T-cell (primary cell): ENCODE results near the gene RAB43. TPM values are rescaled to one million over a fixed set of nuclear protein-coding genes. Genes with fewer than 3 reads are reported as not detected.
A peak's percentile ranks its signal among the peaks of the same experiment; 100 is the strongest.

Experiments
- ATAC-seq, 4 experiments: fragments of 200-7000 bp in 3 of 4; fragments of 150-1000 bp in 1 of 4; cut with Tn5 transposase; replicated peaks in 1 of 4; 1 replicate in 3 of 4; 2 replicates in 1 of 4; pipeline ENCODE4 v1.10.0; 2021; ENCODE audit warnings: moderate library complexity in 3 of 4, mild to moderate bottlenecking in 2 of 4, moderate number of reproducible peaks in 1 of 4
- CTCF ChIA-PET, 2 donors: fragments of 300-600 bp; sonication (Branson Sonifier 250); formaldehyde crosslinking; loops; one replicate each; lab custom pipeline; 2022; ENCODE audit warnings: antibody characterized with exemption in 2 of 2; lab: Charles Lee
- POLR2A ChIA-PET, 2 donors: fragments of 300-600 bp; sonication (Branson Sonifier 250); formaldehyde crosslinking; loops; one replicate each; lab custom pipeline; 2022; ENCODE audit warnings: antibody characterized with exemption in 2 of 2; lab: Charles Lee
- DNase-seq, 35 experiments: peaks; one replicate each; pipeline versions ENCODE4 v3.0.0 to v3.0.0-alpha.2; 2013 to 2023
- H3K27ac ChIP-seq: one replicate; pipeline ENCODE4 v1.5.1; 2013; ENCODE audit warnings: low read length
- H3K27me3 ChIP-seq, 2 experiments: replicated peaks in 1 of 2; 1 replicate in 1 of 2; 2 replicates in 1 of 2; pipeline versions ENCODE4 v1.6.1 to v1.7.0; 2013; ENCODE audit warnings: low read length in 1 of 2, mixed read lengths in 1 of 2; ENCODE audit not compliant: control insufficient read depth in 2 of 2, insufficient read depth in 2 of 2; ENCODE audit errors: extremely low read depth in 1 of 2
- H3K36me3 ChIP-seq, 2 donors: 1 replicate in 1 of 2; 2 replicates in 1 of 2; pipeline versions ENCODE4 v1.6.1 to v1.7.0; 2013; ENCODE audit warnings: low read length in 1 of 2; ENCODE audit not compliant: control insufficient read depth in 2 of 2, insufficient read depth in 1 of 2; ENCODE audit errors: extremely low read depth in 1 of 2
- H3K4me1 ChIP-seq, 2 experiments: 1 replicate in 1 of 2; 2 replicates in 1 of 2; pipeline versions ENCODE4 v1.6.1 to v1.7.0; 2013; ENCODE audit warnings: low read length in 2 of 2, mixed read lengths in 1 of 2; ENCODE audit not compliant: insufficient read depth in 2 of 2, control insufficient read depth in 1 of 2; ENCODE audit errors: extremely low read depth in 1 of 2
- H3K4me3 ChIP-seq, 2 donors: 1 replicate in 1 of 2; 2 replicates in 1 of 2; pipeline versions ENCODE4 v1.5.1 to v1.7.0; 2013; ENCODE audit warnings: mild to moderate bottlenecking in 2 of 2, low read length in 1 of 2, moderate library complexity in 1 of 2; ENCODE audit not compliant: control insufficient read depth in 1 of 2; ENCODE audit errors: extremely low read depth in 1 of 2
- H3K9me3 ChIP-seq: 2 replicates; pipeline ENCODE4 v1.7.0; 2013
- H3K27ac Mint-ChIP-seq, 2 donors: one replicate each; pipeline ENCODE4 v1.8.0; 2020 to 2021; ENCODE audit warnings: mild to moderate bottlenecking in 2 of 2, mixed read lengths in 2 of 2
- H3K27me3 Mint-ChIP-seq, 2 donors: one replicate each; pipeline ENCODE4 v1.8.0; 2021 to 2022; ENCODE audit warnings: mixed read lengths in 2 of 2
- H3K36me3 Mint-ChIP-seq: one replicate; pipeline ENCODE4 v1.8.0; 2021; ENCODE audit warnings: mixed read lengths
- H3K4me1 Mint-ChIP-seq, 3 donors: one replicate each; pipeline ENCODE4 v1.8.0; 2020 to 2022; ENCODE audit warnings: mixed read lengths in 3 of 3, mild to moderate bottlenecking in 1 of 3
- H3K4me3 Mint-ChIP-seq, 3 donors: one replicate each; pipeline ENCODE4 v1.8.0; 2020 to 2022; ENCODE audit warnings: mild to moderate bottlenecking in 3 of 3, mixed read lengths in 3 of 3, moderate library complexity in 3 of 3
- H3K9me3 Mint-ChIP-seq, 3 donors: one replicate each; pipeline ENCODE4 v1.8.0; 2020 to 2022; ENCODE audit warnings: mixed read lengths in 3 of 3
- WGBS: methylation state at CpG from one replicate; pipeline ENCODE4 v1.1.5; 2013; ENCODE audit warnings: missing lambda C conversion rate; ENCODE audit not compliant: insufficient coverage; 5-methylcytosine and 5-hydroxymethylcytosine counted together
- total RNA-seq, 35 experiments: library from RNA in 6 of 35; stranded (reverse) in 6 of 35; fragments of 120-200 nt in 1 of 35; gene quantifications; one replicate each; pipeline versions ENCODE4 v1.2.1 to v1.2.4 and lab custom pipeline; 2013 to 2026

RAB43 gene
- total RNA-seq, 5 donors from 2014 or later (not counting 1 experiment from before 2014, with no cell fraction given): 53.8 to 96.9 (median 77.6) TPM

- ATAC-seq (no peak), DNase-seq (no peak)
- ChIA-PET CTCF (interaction anchor here (0.6 to 4.4 kb wide), 15 partner anchors 9 to 225 kb away, joined by 3 to 38 read pairs (median 6); no protein-coding TSS in a partner anchor), POLR2A (interaction anchor here in 1 of 2 donors (0.5 to 0.6 kb wide), 2 partner anchors 8 to 643 kb away, joined by 3 read pairs; no protein-coding TSS in a partner anchor)
- Histone ChIP-seq H3K36me3 (no peaks in the 10 kb centered on the region), H3K4me1 (peaks cover 0 to 5% of the 10 kb centered on the region in 2 experiments), H3K9me3 (peaks cover 3% of the 10 kb centered on the region), H3K4me3 (no peak overlapping the region), H3K27me3 (peaks cover 0 to 8% of the 10 kb centered on the region in 2 experiments), H3K27ac (no peak overlapping the region)
- H3K4me3 Mint-ChIP-seq: no peak overlapping the region
- H3K27me3 Mint-ChIP-seq: no peaks in the 10 kb centered on the region
- H3K36me3 Mint-ChIP-seq: no peaks in the 10 kb centered on the region
- H3K4me1 Mint-ChIP-seq: peaks cover 5 to 11% (median 7%) of the 10 kb centered on the region in 3 donors
- 76% methylated on average over 4 of the region's 5 CpGs for WGBS
- peaks cover 5 to 6% (median 5%) of the 10 kb centered on the region in 3 donors for H3K9me3 Mint-ChIP-seq
- H3K27ac Mint-ChIP-seq: peak overlapping the region in 1 of 2 donors; percentile 52
Observed at GRCh38 chr3:129051871-129052340, 69.7 kb downstream of the RAB43 start.

- 89% methylated on average over 12 of the region's 12 CpGs for WGBS
- H3K9me3 Mint-ChIP-seq: peaks cover 5 to 6% (median 5%) of the 10 kb centered on the region in 3 donors
- H3K27ac Mint-ChIP-seq: no peak overlapping the region
- H3K4me3 Mint-ChIP-seq: no peak overlapping the region
- Histone ChIP-seq H3K4me1 (peaks cover 0 to 9% of the 10 kb centered on the region in 2 experiments), H3K9me3 (peaks cover 3% of the 10 kb centered on the region), H3K4me3 (no peak overlapping the region), H3K27me3 (peaks cover 0 to 16% of the 10 kb centered on the region in 2 experiments), H3K36me3 (no peaks in the 10 kb centered on the region), H3K27ac (no peak overlapping the region)
- H3K4me1 Mint-ChIP-seq: peaks cover 5 to 12% (median 7%) of the 10 kb centered on the region in 3 donors
- no peaks in the 10 kb centered on the region for H3K27me3 Mint-ChIP-seq
- no peak for DNase-seq
- ChIA-PET POLR2A (no interaction called here), CTCF (interaction anchor here (0.6 to 4.4 kb wide), 9 partner anchors 14 to 195 kb away, joined by 3 to 38 read pairs (median 6); partner anchors contain the start of gene CFAP92 (in 1 of the 2))
- no peaks in the 10 kb centered on the region for H3K36me3 Mint-ChIP-seq
- ATAC-seq: no peak
Observed at GRCh38 chr3:129050556-129051295, 70.9 kb downstream of the RAB43 start.

- DNase-seq: no peak
- Mint-ChIP-seq H3K27ac (no peak overlapping the region), H3K4me3 (peak overlapping the region in 2 of 3 donors; percentile 47 to 55), H3K36me3 (no peaks in the 10 kb centered on the region), H3K9me3 (peaks cover 5 to 6% (median 5%) of the 10 kb centered on the region in 3 donors), H3K4me1 (peaks cover 0 to 16% (median 5%) of the 10 kb centered on the region in 3 donors), H3K27me3 (peaks cover 1 to 10% of the 10 kb centered on the region in 2 donors)
- Histone ChIP-seq H3K9me3 (peaks cover 3% of the 10 kb centered on the region), H3K27ac (no peak overlapping the region), H3K4me1 (peaks cover 0 to 8% of the 10 kb centered on the region in 2 experiments), H3K36me3 (no peaks in the 10 kb centered on the region), H3K27me3 (peaks cover 0 to 24% of the 10 kb centered on the region in 2 experiments), H3K4me3 (no peak overlapping the region)
- no peak for ATAC-seq
- WGBS: 88% methylated on average over 5 of the region's 6 CpGs
- POLR2A ChIA-PET: no interaction called here
- CTCF ChIA-PET: interaction anchor here in 1 of 2 donors (0.6 kb wide), 1 partner anchor 187 kb away, joined by 3 read pairs; no protein-coding TSS in a partner anchor
Observed at GRCh38 chr3:129047553-129047839, 74.1 kb downstream of the RAB43 start.

- Histone ChIP-seq H3K9me3 (peaks cover 3% of the 10 kb centered on the region), H3K27ac (no peak overlapping the region), H3K4me3 (no peak overlapping the region), H3K4me1 (peaks cover 0 to 8% of the 10 kb centered on the region in 2 experiments), H3K27me3 (peaks cover 0 to 24% of the 10 kb centered on the region in 2 experiments), H3K36me3 (no peaks in the 10 kb centered on the region)
- no peaks in the 10 kb centered on the region for H3K36me3 Mint-ChIP-seq
- peak overlapping the region in 1 of 2 donors; percentile 68 for H3K27ac Mint-ChIP-seq
- peaks cover 5 to 6% (median 5%) of the 10 kb centered on the region in 3 donors for H3K9me3 Mint-ChIP-seq
- POLR2A ChIA-PET: interaction anchor here in 1 of 2 donors (0.6 kb wide), 2 partner anchors 95 to 136 kb away, joined by 3 to 4 read pairs; no protein-coding TSS in a partner anchor
- ATAC-seq (no peak), DNase-seq (no peak)
- peaks cover 7 to 14% of the 10 kb centered on the region in 2 donors for H3K27me3 Mint-ChIP-seq
- peaks cover 0 to 18% (median 5%) of the 10 kb centered on the region in 3 donors for H3K4me1 Mint-ChIP-seq
- H3K4me3 Mint-ChIP-seq: peak overlapping the region in 2 of 3 donors; percentile 63 to 66
- CTCF ChIA-PET: interaction anchor here in 1 of 2 donors (0.5 kb wide), 1 partner anchor 38 kb away, joined by 4 read pairs; no protein-coding TSS in a partner anchor
- WGBS: 96% methylated on average over 42 of the region's 46 CpGs
Observed at GRCh38 chr3:129046732-129047552, 74.7 kb downstream of the RAB43 start.

- ATAC-seq: peak; percentile 62 to 84 (median 77)
- H3K9me3 ChIP-seq: peaks cover 3% of the 10 kb centered on the region
- H3K36me3 ChIP-seq: no peaks in the 10 kb centered on the region
- H3K4me1 Mint-ChIP-seq: peaks cover 0 to 18% (median 5%) of the 10 kb centered on the region in 3 donors
- ChIA-PET CTCF (interaction anchor here in 1 of 2 donors (0.5 kb wide), 1 partner anchor 38 kb away, joined by 4 read pairs; no protein-coding TSS in a partner anchor), POLR2A (interaction anchor here in 1 of 2 donors (0.6 kb wide), 2 partner anchors 96 to 137 kb away, joined by 3 to 4 read pairs; no protein-coding TSS in a partner anchor)
- 46% methylated on average over 65 of the region's 67 CpGs for WGBS
- peaks cover 0 to 24% of the 10 kb centered on the region in 2 experiments for H3K27me3 ChIP-seq
- no peak overlapping the region for H3K27ac ChIP-seq
- H3K4me3 ChIP-seq: peak overlapping the region; percentile 31 to 42
- H3K9me3 Mint-ChIP-seq: peaks cover 5 to 6% (median 5%) of the 10 kb centered on the region in 3 donors
- H3K4me3 Mint-ChIP-seq: peak overlapping the region in 2 of 3 donors; percentile 63 to 66
- peak overlapping the region in 1 of 2 donors; percentile 68 for H3K27ac Mint-ChIP-seq
- peaks cover 0 to 8% of the 10 kb centered on the region in 2 experiments for H3K4me1 ChIP-seq
- peaks cover 10 to 17% of the 10 kb centered on the region in 2 donors for H3K27me3 Mint-ChIP-seq
- H3K36me3 Mint-ChIP-seq: no peaks in the 10 kb centered on the region
- DNase-seq: peak in 3 of 35 experiments; percentile 37 to 52 (median 50)
Observed at GRCh38 chr3:129046037-129046731, 75.4 kb downstream of the RAB43 start.
